ENCODE measurements around the gene MEGF10. TPM values are rescaled to one million over a fixed set of nuclear protein-coding genes. Genes with fewer than 3 reads are reported as not detected.
A peak's percentile ranks its signal among the peaks of the same experiment; 100 is the strongest.

Gene MEGF10
- total and polyA plus RNA-seq, 8 donors, result 0.17 to 1.7 (median 0.76) TPM

GRCh38 chr5:127498548-127498947 lies 208.0 kb downstream of the MEGF10 start:
- no peak for TF ChIP-seq CTCF (IDR thresholded peaks at IDR 0.05)
- no peak for ATAC-seq
- intact Hi-C loops (cut with DNase I), result no loop called here
- Histone ChIP-seq H3K36me3 (no peaks in the 10 kb centered on the region), H3K27me3 (no peaks in the 10 kb centered on the region), H3K4me1 (no peaks in the 10 kb centered on the region), H3K27ac (no peak overlapping the region), H3K4me3 (no peak overlapping the region), H3K9me3 (no peaks in the 10 kb centered on the region)
- no peak for DNase-seq

GRCh38 chr5:127505905-127506304 lies 215.3 kb downstream of the MEGF10 start:
- intact Hi-C loops (cut with DNase I), result no loop called here
- no peak for TF ChIP-seq CTCF (IDR thresholded peaks at IDR 0.05)
- Histone ChIP-seq H3K4me1 (no peaks in the 10 kb centered on the region), H3K4me3 (no peak overlapping the region), H3K27ac (no peak overlapping the region), H3K36me3 (no peaks in the 10 kb centered on the region), H3K9me3 (no peaks in the 10 kb centered on the region), H3K27me3 (no peaks in the 10 kb centered on the region)
- DNase-seq, result no peak
- peak; percentile 41 for ATAC-seq

GRCh38 chr5:127506616-127507015 lies 216.0 kb downstream of the MEGF10 start:
- no peak for DNase-seq
- no peaks in the 10 kb centered on the region for H3K9me3 ChIP-seq
- TF ChIP-seq CTCF (IDR thresholded peaks at IDR 0.05), result no peak
- no peak for ATAC-seq
- H3K27me3 ChIP-seq, result no peaks in the 10 kb centered on the region
- intact Hi-C loops (cut with DNase I), result no loop called here
- H3K4me1 ChIP-seq, result no peaks in the 10 kb centered on the region
- no peaks in the 10 kb centered on the region for H3K36me3 ChIP-seq
- no peak overlapping the region for H3K4me3 ChIP-seq
- no peak overlapping the region for H3K27ac ChIP-seq

- ATAC-seq (no peak), DNase-seq (no peak)
- Histone ChIP-seq H3K4me1 (no peaks in the 10 kb centered on the region), H3K9me3 (no peaks in the 10 kb centered on the region), H3K27ac (no peak overlapping the region), H3K27me3 (no peaks in the 10 kb centered on the region), H3K36me3 (no peaks in the 10 kb centered on the region), H3K4me3 (no peak overlapping the region)
- TF ChIP-seq CTCF (IDR thresholded peaks at IDR 0.05), result no peak
- intact Hi-C loops (cut with DNase I), result no loop called here
Observed at GRCh38 chr5:127508644-127509373, 218.2 kb downstream of the MEGF10 start.

Other genes with a start within 250 kb of the MEGF10 start
- 1 to 10 TPM; 7.4 to 8.4 TPM for gene C5orf63, start 217.3 kb upstream of the MEGF10 start, total RNA-seq
- 10 to 100 TPM; 12.1 to 19.2 (median 15.6) TPM for gene C5orf63, start 217.3 kb upstream of the MEGF10 start, polyA plus RNA-seq (ENCODE audit: insufficient read length in 6 of 6)
- 10 to 100 TPM; 57.5 to 74.4 TPM for gene PRRC1, start 226.8 kb downstream of the MEGF10 start, total RNA-seq
- 10 to 100 TPM; 75.8 to 95.2 (median 83.6) TPM for gene PRRC1, start 226.8 kb downstream of the MEGF10 start, polyA plus RNA-seq (ENCODE audit: insufficient read length in 6 of 6)